Endothelial cell (in vitro differentiated cells): ENCODE measurements around the gene PPP2R2B. TPM values are rescaled to one million over a fixed set of nuclear protein-coding genes. Genes with fewer than 3 reads are reported as not detected.

Experiments
- DNase-seq: peaks from one replicate; pipeline ENCODE4 v3.0.0; 2021; ENCODE audit warnings: low spot score
- H3K27ac Mint-ChIP-seq: one replicate; pipeline ENCODE4 v1.8.0; 2021; ENCODE audit warnings: mixed read lengths, inconsistent platforms; ENCODE audit not compliant: unreplicated experiment
- H3K27me3 Mint-ChIP-seq: one replicate; pipeline ENCODE4 v1.8.0; 2021; ENCODE audit warnings: mild to moderate bottlenecking, moderate library complexity, mixed read lengths, inconsistent platforms; ENCODE audit not compliant: unreplicated experiment
- H3K36me3 Mint-ChIP-seq: one replicate; pipeline ENCODE4 v1.8.0; 2021; ENCODE audit warnings: mild to moderate bottlenecking, low read depth, mixed read lengths, inconsistent platforms; ENCODE audit not compliant: unreplicated experiment
- H3K4me1 Mint-ChIP-seq: one replicate; pipeline ENCODE4 v1.8.0; 2021; ENCODE audit warnings: mild to moderate bottlenecking, mixed read lengths, inconsistent platforms; ENCODE audit not compliant: unreplicated experiment
- H3K4me3 Mint-ChIP-seq: one replicate; pipeline ENCODE4 v1.8.0; 2021; ENCODE audit warnings: mild to moderate bottlenecking, mixed read lengths, inconsistent platforms; ENCODE audit not compliant: unreplicated experiment
- H3K9me3 Mint-ChIP-seq: one replicate; pipeline ENCODE4 v1.8.0; 2021; ENCODE audit warnings: mixed read lengths, inconsistent platforms; ENCODE audit not compliant: unreplicated experiment
- total RNA-seq: library from RNA; stranded (reverse); fragmentation: NEBNext Ultra II Directional; extraction: Animal tissue kit (Norgen Biotek cat#: 25700); gene quantifications from one replicate; pipeline ENCODE4 v1.2.1, GENCODE V29; 2021; ENCODE audit not compliant: unreplicated experiment
- TF ChIP-seq, protein P1 (sequence below): fragments of 200-600 bp; sonication (generic); IDR thresholded peaks from one replicate; pipeline ENCODE4 v1.5.0; 2021; ENCODE audit warnings: antibody characterized with exemption; ENCODE audit not compliant: unreplicated experiment

Gene PPP2R2B
- total RNA-seq, 1 donor from 2014 or later, result 0.59 TPM

DNA sequence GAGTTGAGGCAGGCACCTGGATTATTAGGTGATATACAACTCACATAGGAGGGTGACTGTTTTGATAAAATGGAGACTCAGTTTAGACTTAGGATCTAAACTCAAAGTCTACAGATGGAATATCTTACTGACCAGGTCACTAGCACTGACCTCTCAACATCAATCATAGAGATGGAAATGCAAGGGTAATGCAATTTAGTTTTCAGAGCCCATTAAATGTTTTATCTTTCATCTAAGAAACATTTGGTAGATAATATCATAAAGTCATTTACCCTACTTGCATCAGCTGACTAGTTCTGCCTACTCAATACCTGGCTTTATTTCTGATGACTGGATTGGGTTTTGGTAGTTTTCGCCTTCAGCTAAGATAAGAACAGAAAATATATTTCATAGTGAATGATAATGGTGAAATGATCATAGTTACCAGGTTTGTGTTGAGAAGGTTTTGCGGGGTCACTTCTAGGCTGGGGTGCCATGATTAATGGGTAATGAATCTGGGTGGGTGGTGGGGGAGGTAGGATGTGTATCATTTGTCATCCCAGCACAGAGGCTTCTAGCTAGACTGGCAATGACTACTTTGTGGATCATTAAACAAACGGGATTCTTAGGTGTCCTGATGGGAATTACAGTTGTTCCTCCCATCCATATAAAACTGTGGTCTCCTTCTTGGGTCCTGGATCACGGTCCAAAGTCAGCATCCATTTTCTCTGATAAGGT, 173.4 kb downstream of the PPP2R2B start:
- no peaks in the 10 kb centered on the region for H3K9me3 Mint-ChIP-seq
- TF ChIP-seq, protein P1, sequence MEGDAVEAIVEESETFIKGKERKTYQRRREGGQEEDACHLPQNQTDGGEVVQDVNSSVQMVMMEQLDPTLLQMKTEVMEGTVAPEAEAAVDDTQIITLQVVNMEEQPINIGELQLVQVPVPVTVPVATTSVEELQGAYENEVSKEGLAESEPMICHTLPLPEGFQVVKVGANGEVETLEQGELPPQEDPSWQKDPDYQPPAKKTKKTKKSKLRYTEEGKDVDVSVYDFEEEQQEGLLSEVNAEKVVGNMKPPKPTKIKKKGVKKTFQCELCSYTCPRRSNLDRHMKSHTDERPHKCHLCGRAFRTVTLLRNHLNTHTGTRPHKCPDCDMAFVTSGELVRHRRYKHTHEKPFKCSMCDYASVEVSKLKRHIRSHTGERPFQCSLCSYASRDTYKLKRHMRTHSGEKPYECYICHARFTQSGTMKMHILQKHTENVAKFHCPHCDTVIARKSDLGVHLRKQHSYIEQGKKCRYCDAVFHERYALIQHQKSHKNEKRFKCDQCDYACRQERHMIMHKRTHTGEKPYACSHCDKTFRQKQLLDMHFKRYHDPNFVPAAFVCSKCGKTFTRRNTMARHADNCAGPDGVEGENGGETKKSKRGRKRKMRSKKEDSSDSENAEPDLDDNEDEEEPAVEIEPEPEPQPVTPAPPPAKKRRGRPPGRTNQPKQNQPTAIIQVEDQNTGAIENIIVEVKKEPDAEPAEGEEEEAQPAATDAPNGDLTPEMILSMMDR, result no peak
- H3K27ac Mint-ChIP-seq, result no peak overlapping the region
- H3K4me3 Mint-ChIP-seq, result no peak overlapping the region
- DNase-seq, result no peak
- peaks cover 1% of the 10 kb centered on the region for H3K27me3 Mint-ChIP-seq
- H3K36me3 Mint-ChIP-seq, result no peaks in the 10 kb centered on the region
- peaks cover 5% of the 10 kb centered on the region for H3K4me1 Mint-ChIP-seq

DNA sequence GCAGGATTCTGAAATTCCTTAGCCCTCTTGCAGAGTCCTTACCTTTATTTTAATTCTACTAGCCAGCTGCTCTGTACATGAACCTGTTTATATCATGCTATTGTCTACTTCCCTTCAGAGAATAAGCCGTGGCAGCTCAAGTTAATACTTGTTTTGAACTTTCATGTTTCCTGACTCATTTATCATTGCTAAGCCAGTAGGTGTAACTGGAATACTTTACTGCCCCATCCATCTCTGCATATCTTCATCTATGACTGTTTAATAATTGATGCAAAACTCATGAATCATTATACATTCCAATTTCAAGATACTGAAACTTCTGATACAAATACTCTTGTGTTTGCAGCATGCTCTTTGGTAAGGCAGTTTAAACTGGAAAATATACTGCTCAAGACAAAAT, 174.7 kb downstream of the PPP2R2B start:
- TF ChIP-seq, protein P1, result no peak
- Mint-ChIP-seq H3K27me3 (peaks cover 1% of the 10 kb centered on the region), H3K27ac (no peak overlapping the region), H3K9me3 (no peaks in the 10 kb centered on the region), H3K4me3 (no peak overlapping the region), H3K36me3 (no peaks in the 10 kb centered on the region), H3K4me1 (peaks cover 5% of the 10 kb centered on the region)
- no peak for DNase-seq

DNA sequence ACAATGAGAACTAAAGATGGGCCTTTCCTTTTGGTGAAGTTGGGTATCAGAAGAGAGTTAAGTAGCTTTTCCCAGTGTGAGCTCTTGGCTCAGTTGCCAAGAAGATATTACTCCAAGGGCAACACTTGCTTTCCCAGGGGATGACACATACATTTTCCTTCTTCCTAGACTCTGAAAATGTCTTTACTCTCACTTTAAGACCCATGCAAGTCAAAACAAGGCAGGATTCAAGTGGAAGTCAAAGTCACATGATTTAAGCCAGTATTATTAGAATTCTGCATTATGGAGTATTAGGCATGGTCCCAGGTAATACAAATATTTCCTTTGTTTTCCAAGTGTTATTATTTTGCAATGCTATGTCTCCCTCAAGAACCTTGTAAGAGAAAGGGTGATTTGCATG, 175.1 kb downstream of the PPP2R2B start:
- no peak for DNase-seq
- Mint-ChIP-seq H3K27ac (no peak overlapping the region), H3K27me3 (peaks cover 1% of the 10 kb centered on the region), H3K4me1 (peaks cover 9% of the 10 kb centered on the region), H3K9me3 (no peaks in the 10 kb centered on the region), H3K36me3 (no peaks in the 10 kb centered on the region), H3K4me3 (no peak overlapping the region)
- TF ChIP-seq, protein P1, result no peak

DNA sequence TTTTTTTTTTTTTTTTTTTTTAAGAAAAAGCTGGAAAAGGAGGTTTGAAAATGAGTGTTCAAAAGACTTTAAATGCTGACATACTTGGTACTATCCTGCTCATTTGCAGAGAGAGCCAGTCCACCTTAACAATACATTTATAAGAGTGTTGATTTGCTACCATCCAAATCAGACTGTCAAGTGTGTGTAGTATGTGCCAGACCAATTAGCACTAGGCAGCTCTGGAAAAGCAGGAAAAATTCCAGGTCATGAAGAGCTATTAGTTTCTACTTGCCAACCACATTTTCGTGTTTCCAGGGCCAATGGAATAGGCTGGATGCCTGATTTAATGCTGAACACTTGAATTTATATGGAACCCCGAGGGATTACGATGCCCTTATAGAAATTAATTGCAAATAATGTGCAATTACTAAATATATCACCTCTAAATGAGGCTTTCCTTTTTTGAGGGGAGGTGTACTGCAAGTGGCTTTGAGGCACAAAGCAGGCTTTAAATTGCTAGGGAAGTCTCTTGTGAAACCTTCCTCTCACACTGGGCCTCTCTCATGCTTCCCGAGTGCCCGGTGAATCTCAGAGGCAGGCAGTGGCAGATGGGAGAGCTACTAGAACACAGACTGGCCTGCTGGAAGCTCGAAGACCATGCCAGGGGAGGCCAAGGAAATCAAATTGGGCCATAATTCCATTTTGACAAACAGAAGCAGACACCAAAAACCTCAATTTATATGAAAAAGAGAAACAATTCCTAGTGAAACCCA, 178.7 kb downstream of the PPP2R2B start:
- no peak for DNase-seq
- H3K36me3 Mint-ChIP-seq, result no peaks in the 10 kb centered on the region
- H3K27ac Mint-ChIP-seq, result no peak overlapping the region
- H3K9me3 Mint-ChIP-seq, result no peaks in the 10 kb centered on the region
- H3K4me1 Mint-ChIP-seq, result peaks cover 14% of the 10 kb centered on the region
- H3K27me3 Mint-ChIP-seq, result no peaks in the 10 kb centered on the region
- TF ChIP-seq, protein P1, result no peak
- no peak overlapping the region for H3K4me3 Mint-ChIP-seq

DNA sequence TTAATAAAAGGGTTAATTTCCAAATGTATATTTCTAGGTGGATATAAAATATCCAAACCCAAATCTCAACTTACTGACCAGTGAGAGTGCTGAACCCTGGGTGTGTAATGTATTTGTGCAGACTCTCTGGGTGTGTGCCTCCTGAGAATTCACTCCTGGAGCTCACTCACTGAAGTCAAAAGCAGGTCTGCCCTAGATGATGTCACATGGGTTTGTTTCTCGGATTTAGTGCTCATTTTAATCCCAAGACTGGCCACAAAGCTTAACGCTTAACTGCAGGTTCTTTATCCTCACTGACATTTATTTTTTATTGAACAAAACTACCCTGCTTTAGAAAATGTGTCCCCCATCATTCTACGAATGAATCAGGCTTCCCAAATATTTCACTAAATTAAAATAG, 179.4 kb downstream of the PPP2R2B start:
- no peak overlapping the region for H3K27ac Mint-ChIP-seq

More for the DNA sequence above, 179.4 kb downstream of the PPP2R2B start:
- Mint-ChIP-seq H3K27me3 (no peaks in the 10 kb centered on the region), H3K4me3 (no peak overlapping the region), H3K36me3 (no peaks in the 10 kb centered on the region), H3K9me3 (no peaks in the 10 kb centered on the region), H3K4me1 (peaks cover 14% of the 10 kb centered on the region)
- TF ChIP-seq, protein P1, result no peak
- DNase-seq, result no peak
